ENCODE results near the gene RETREG1. TPM values are rescaled to one million over a fixed set of nuclear protein-coding genes. Genes with fewer than 3 reads are reported as not detected.

The RETREG1 gene
- total RNA-seq, 1 experiment from 2014 or later, result 3.4 TPM

DNA sequence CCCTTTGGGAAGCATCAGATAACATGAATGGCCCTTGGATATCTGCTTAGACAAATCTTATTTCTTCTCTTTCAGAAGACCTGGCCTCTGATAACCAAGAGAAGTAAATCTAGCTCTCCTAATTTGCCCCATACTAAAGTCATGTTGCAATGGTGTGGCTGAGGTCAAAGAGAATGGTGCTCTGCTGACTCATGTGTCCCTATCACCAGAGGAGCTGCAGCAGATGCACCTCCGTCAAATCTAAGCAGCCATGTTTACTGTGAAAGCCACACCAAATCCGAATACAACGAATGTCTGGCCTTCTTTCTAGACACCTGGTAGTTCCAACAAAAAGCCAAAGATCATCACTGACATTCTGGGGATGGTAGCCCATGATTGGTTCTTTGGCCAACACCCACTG is 23.2 kb downstream of the RETREG1 start:
- H3K23ac ChIP-seq (ENCODE audit: insufficient read length, low read depth, low read length), result no peak overlapping the region
- H3K56ac ChIP-seq (ENCODE audit: insufficient read length, low read depth, low read length), result no peak overlapping the region
- H3K14ac ChIP-seq (ENCODE audit: insufficient read depth, low read length), result no peak overlapping the region
- H4K5ac ChIP-seq (ENCODE audit: insufficient read length, low read depth, low read length), result no peak overlapping the region
- no peaks in the 10 kb centered on the region for H3K27me3 ChIP-seq (ENCODE audit: insufficient read depth, low read length)
- H3K79me2 ChIP-seq (ENCODE audit: insufficient read depth, low read length), result no peaks in the 10 kb centered on the region
- H2AFZ ChIP-seq (ENCODE audit: low read length), result no peak overlapping the region
- H2BK15ac ChIP-seq (ENCODE audit: low read depth, low read length), result no peak overlapping the region
- no peak overlapping the region for H3T11ph ChIP-seq (ENCODE audit: low read length)
- Mint-ChIP-seq H3K9me3 (peaks cover 0 to 3% of the 10 kb centered on the region in 2 experiments; a peak in 1 of 5 replicates), H3K36me3 (ENCODE audit: insufficient read depth in 1 of 3, low read depth in 3 of 3) (peaks cover 0 to 3% (median 0%) of the 10 kb centered on the region in 3 experiments; a peak in 2 of 7 replicates), H3K4me3 (no peak overlapping the region), H3K27ac (no peak overlapping the region), H3K27me3 (ENCODE audit: low read depth) (no peaks in the 10 kb centered on the region), H3K4me1 (peaks cover 12 to 19% of the 10 kb centered on the region in 2 experiments)
- H3K23me2 ChIP-seq (ENCODE audit: insufficient read length, low read depth, low read length, poor library complexity, severe bottlenecking), result no peaks in the 10 kb centered on the region
- DNase-seq, result no peak
- no peak overlapping the region for H4K91ac ChIP-seq (ENCODE audit: insufficient read length, low read depth, low read length)
- no peak overlapping the region for H2BK20ac ChIP-seq (ENCODE audit: low read depth, low read length, poor library complexity, severe bottlenecking)
- no peak overlapping the region for H3K4me2 ChIP-seq (ENCODE audit: insufficient read depth, insufficient read length, low read length)
- H2AK5ac ChIP-seq (ENCODE audit: insufficient read length, low read length), result no peak overlapping the region
- no peak overlapping the region for H2BK120ac ChIP-seq (ENCODE audit: low read depth, low read length, poor library complexity, severe bottlenecking)
- TF ChIP-seq, protein P1, sequence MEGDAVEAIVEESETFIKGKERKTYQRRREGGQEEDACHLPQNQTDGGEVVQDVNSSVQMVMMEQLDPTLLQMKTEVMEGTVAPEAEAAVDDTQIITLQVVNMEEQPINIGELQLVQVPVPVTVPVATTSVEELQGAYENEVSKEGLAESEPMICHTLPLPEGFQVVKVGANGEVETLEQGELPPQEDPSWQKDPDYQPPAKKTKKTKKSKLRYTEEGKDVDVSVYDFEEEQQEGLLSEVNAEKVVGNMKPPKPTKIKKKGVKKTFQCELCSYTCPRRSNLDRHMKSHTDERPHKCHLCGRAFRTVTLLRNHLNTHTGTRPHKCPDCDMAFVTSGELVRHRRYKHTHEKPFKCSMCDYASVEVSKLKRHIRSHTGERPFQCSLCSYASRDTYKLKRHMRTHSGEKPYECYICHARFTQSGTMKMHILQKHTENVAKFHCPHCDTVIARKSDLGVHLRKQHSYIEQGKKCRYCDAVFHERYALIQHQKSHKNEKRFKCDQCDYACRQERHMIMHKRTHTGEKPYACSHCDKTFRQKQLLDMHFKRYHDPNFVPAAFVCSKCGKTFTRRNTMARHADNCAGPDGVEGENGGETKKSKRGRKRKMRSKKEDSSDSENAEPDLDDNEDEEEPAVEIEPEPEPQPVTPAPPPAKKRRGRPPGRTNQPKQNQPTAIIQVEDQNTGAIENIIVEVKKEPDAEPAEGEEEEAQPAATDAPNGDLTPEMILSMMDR (conservative IDR thresholded peaks at IDR 0.05), result no peak
- H2BK5ac ChIP-seq (ENCODE audit: insufficient read length, low read length), result no peak overlapping the region
- no peak overlapping the region for H3K9ac ChIP-seq (ENCODE audit: extremely low read depth, insufficient read length, low read length)
- no peaks in the 10 kb centered on the region for H4K20me1 ChIP-seq (ENCODE audit: control insufficient read depth, insufficient read depth, insufficient read length)
- no CpG with 5 or more reads among the region's 3 CpGs for WGBS (ENCODE audit: extremely low coverage, insufficient read length, low lambda C conversion rate)
- H3K27ac ChIP-seq (ENCODE audit: insufficient read length, low read depth, low read length), result no peak overlapping the region
- no peaks in the 10 kb centered on the region for H3K4me1 ChIP-seq (ENCODE audit: insufficient read depth, low read length)
- H4K8ac ChIP-seq (replicated peaks; ENCODE audit: insufficient read length, low read depth, low read length), result no peak overlapping the region
- H3K4ac ChIP-seq (ENCODE audit: low read depth, low read length), result no peak overlapping the region
- no peak overlapping the region for H2BK12ac ChIP-seq (ENCODE audit: insufficient read length, low read depth, low read length)
- H3K18ac ChIP-seq (ENCODE audit: insufficient read length, low read depth, low read length), result no peak overlapping the region
- H3K9me3 ChIP-seq (ENCODE audit: control insufficient read depth, low read depth, low read length), result no peaks in the 10 kb centered on the region
- no peaks in the 10 kb centered on the region for H3K79me1 ChIP-seq (ENCODE audit: insufficient read depth, low read depth, low read length, poor library complexity, severe bottlenecking)
